22Rv1 (cell line): Measurements from ENCODE around the gene ZC4H2.

ENCODE experiments used
- CTCF ChIP-seq: fragments of 450-650 bp; IDR thresholded peaks from 2 replicates; pipeline ENCODE4 v1.5.1; 2017; ENCODE audit warnings: mild to moderate bottlenecking
- ZFX ChIP-seq: fragments of 450-650 bp; IDR thresholded peaks from 2 replicates; pipeline ENCODE4 v1.6.1; 2017; ENCODE audit warnings: antibody characterized with exemption, borderline replicate concordance

DNA sequence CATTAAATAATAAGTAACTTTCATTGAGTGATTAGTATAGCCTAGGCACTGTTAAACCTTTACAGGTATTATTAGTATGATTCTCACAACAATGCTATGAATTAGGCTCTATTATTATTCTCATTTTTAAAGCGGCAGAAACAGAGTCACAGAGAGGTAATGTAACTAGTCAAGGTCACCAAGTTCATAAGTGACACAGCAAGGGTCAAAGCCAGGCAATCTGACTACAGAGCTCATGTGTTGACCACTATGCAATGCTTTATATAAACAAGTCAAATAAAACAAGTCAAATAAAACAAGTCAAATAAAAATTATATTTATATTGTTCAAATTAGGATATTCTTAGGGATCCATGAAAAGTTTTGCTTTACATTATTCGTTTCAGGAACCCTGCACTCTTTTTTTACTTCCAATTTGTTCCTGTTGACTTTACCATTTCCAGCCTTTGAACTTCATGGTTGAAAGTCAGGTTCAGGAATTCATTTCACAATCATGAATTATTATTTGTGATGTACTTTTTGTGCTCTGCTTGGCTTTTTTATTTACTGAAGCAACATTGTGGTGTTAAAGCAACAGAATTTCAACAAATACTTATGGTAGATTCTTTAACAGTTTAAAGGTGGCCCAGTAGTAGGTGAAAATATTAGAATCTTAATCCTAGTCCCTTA is 18.0 kb upstream of the ZC4H2 start:
- no peak for TF ChIP-seq CTCF
- no peak for TF ChIP-seq ZFX
